Vagina (tissue), 2 donors: ENCODE measurements around the gene BRMS1L.

ENCODE experiments used
- POLR2AphosphoS5 ChIP-seq, 2 donors: sonication (generic); formaldehyde crosslinking; IDR thresholded peaks; one replicate each; pipeline ENCODE4 v1.9.0; 2017; ENCODE audit warnings: antibody characterized with exemption in 2 of 2, mild to moderate bottlenecking in 2 of 2, low read depth in 1 of 2; ENCODE audit not compliant: insufficient read depth in 1 of 2
- TF ChIP-seq, protein P1 (sequence below), 3 experiments: fragments of 450-650 bp in 2 of 3; fragments of 200-600 bp in 1 of 3; sonication (generic) in 1 of 3; IDR thresholded peaks; one replicate each; pipeline ENCODE4 v1.5.1; 2017 to 2019; ENCODE audit warnings: antibody characterized with exemption in 3 of 3, mild to moderate bottlenecking in 2 of 3, moderate library complexity in 2 of 3

- TF ChIP-seq, protein P1, sequence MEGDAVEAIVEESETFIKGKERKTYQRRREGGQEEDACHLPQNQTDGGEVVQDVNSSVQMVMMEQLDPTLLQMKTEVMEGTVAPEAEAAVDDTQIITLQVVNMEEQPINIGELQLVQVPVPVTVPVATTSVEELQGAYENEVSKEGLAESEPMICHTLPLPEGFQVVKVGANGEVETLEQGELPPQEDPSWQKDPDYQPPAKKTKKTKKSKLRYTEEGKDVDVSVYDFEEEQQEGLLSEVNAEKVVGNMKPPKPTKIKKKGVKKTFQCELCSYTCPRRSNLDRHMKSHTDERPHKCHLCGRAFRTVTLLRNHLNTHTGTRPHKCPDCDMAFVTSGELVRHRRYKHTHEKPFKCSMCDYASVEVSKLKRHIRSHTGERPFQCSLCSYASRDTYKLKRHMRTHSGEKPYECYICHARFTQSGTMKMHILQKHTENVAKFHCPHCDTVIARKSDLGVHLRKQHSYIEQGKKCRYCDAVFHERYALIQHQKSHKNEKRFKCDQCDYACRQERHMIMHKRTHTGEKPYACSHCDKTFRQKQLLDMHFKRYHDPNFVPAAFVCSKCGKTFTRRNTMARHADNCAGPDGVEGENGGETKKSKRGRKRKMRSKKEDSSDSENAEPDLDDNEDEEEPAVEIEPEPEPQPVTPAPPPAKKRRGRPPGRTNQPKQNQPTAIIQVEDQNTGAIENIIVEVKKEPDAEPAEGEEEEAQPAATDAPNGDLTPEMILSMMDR (IDR thresholded peaks at IDR 0.05) = no peak
- TF ChIP-seq POLR2AphosphoS5 (IDR thresholded peaks at IDR 0.05; ENCODE audit: insufficient read depth in 1 of 2, low read depth in 1 of 2) = no peak
Measured at GRCh38 chr14:35890308-35890707, 64.2 kb downstream of the BRMS1L start.
